Stimulated activated CD8-positive, alpha-beta memory T cell treated with anti-CD3 and anti-CD28 coated beads, Interleukin-2, amount 100 ng/mL, for 48 hours (primary cell): ENCODE results near the gene WDR4.
A peak's percentile ranks its signal among the peaks of the same experiment; 100 is the strongest.
"Not testable (repeated sequence)": the region's sequence is repeated elsewhere in the genome, so short reads cannot be mapped to it uniquely, and the experiment has no call there.

Experiments used
- DNase-seq, 2 donors: peaks; one replicate each; pipeline ENCODE4 v3.0.0-alpha.2; 2020; ENCODE audit warnings: low read depth in 2 of 2

WDR4 gene

GRCh38 chr21:42839271-42840231 lies 39.8 kb downstream of the WDR4 start:
- no peak for DNase-seq

GRCh38 chr21:42838212-42838690 lies 41.1 kb downstream of the WDR4 start:
- not testable (repeated sequence) for DNase-seq

GRCh38 chr21:42837421-42838211 lies 41.7 kb downstream of the WDR4 start:
- no peak for DNase-seq

- DNase-seq = no peak
These were observed 42.5 kb downstream of the WDR4 start for GRCh38 chr21:42836767-42837301.

- no peak for DNase-seq
These were observed 43.0 kb downstream of the WDR4 start for GRCh38 chr21:42836402-42836666.

- no peak for DNase-seq
These were observed 43.5 kb downstream of the WDR4 start for GRCh38 chr21:42835611-42836401.

- no peak for DNase-seq
These were observed 44.1 kb downstream of the WDR4 start for GRCh38 chr21:42835211-42835610.

GRCh38 chr21:42834726-42835191 lies 44.6 kb downstream of the WDR4 start:
- no peak for DNase-seq

GRCh38 chr21:42833859-42834725 lies 45.2 kb downstream of the WDR4 start:
- DNase-seq = no peak

GRCh38 chr21:42833439-42833815 lies 45.9 kb downstream of the WDR4 start:
- peak in 1 of 2 donors; percentile 47 for DNase-seq

- DNase-seq = not testable (repeated sequence)
These were observed 47.1 kb downstream of the WDR4 start for GRCh38 chr21:42832321-42832630.

GRCh38 chr21:42830456-42831455 lies 48.6 kb downstream of the WDR4 start:
- no peak for DNase-seq

- DNase-seq = no peak
These were observed 49.4 kb downstream of the WDR4 start for GRCh38 chr21:42829954-42830353.

- DNase-seq = no peak
These were observed 49.9 kb downstream of the WDR4 start for GRCh38 chr21:42829417-42829816.

- DNase-seq = no peak
These were observed 51.8 kb downstream of the WDR4 start for GRCh38 chr21:42827588-42827987.

GRCh38 chr21:42820616-42821465 lies 58.5 kb downstream of the WDR4 start:
- no peak for DNase-seq

GRCh38 chr21:42819861-42820615 lies 59.3 kb downstream of the WDR4 start:
- no peak for DNase-seq

- DNase-seq = peak in 1 of 2 donors; percentile 32
These were observed 61.0 kb downstream of the WDR4 start for GRCh38 chr21:42818328-42818749.
